K562 (cell line): Measurements from ENCODE around the gene GAL. TPM values are rescaled to one million over a fixed set of nuclear protein-coding genes. Genes with fewer than 3 reads are reported as not detected.

Experiments
- EWSR1 ChIP-seq: fragments of 450-650 bp; IDR thresholded peaks from 2 replicates; pipeline ENCODE4 v1.6.1; 2018; ENCODE audit warnings: borderline replicate concordance, mild to moderate bottlenecking, low read depth, moderate library complexity; ENCODE audit not compliant: partially characterized antibody
- JUNB ChIP-seq: fragments of 450-650 bp; formaldehyde crosslinking; conservative IDR thresholded peaks from 2 replicates; pipeline ENCODE4 v1.4.0; 2020; ENCODE audit warnings: mild to moderate bottlenecking
- PHTF2 ChIP-seq: fragments of 250-450 bp; sonication (Bioruptor Pico); IDR thresholded peaks from 2 replicates; pipeline ENCODE4 v1.5.0; 2021; ENCODE audit warnings: mild to moderate bottlenecking
- RB1 ChIP-seq: fragments of 450-650 bp; IDR thresholded peaks from 2 replicates; pipeline ENCODE4 v1.6.1; 2017; ENCODE audit warnings: low read depth, mild to moderate bottlenecking
- RCOR1 ChIP-seq, 2 experiments: IDR thresholded peaks; 2 replicates each; pipeline ENCODE4 v1.6.1; 2012; ENCODE audit warnings: low read depth in 2 of 2, low read length in 2 of 2, borderline replicate concordance in 1 of 2, improper control_type of control experiment in 1 of 2
- STAT5B ChIP-seq: fragments of 250-450 bp; sonication (Bioruptor Pico); IDR thresholded peaks from 2 replicates; pipeline ENCODE4 v1.8.0; 2021; ENCODE audit warnings: mild to moderate bottlenecking, inconsistent platforms
- ZBTB7A ChIP-seq: IDR thresholded peaks from 2 replicates; pipeline ENCODE4 v1.6.1; 2011; ENCODE audit warnings: low read depth, mild to moderate bottlenecking, low read length, moderate library complexity, borderline replicate concordance; ENCODE audit not compliant: control insufficient read depth
- ZNF212 ChIP-seq: fragments of 450-650 bp; formaldehyde crosslinking; IDR thresholded peaks from 2 replicates; pipeline ENCODE4 v1.4.0; 2020; ENCODE audit warnings: mild to moderate bottlenecking
- ZNF431 ChIP-seq: sonication (generic); formaldehyde crosslinking; IDR thresholded peaks from 2 replicates; pipeline ENCODE4 v1.8.0; 2022; ENCODE audit warnings: mild to moderate bottlenecking, missing genetic modification reagents
- ZNF644 ChIP-seq: fragments of 200-800 bp; sonication (Bioruptor generic); IDR thresholded peaks from 2 replicates; pipeline ENCODE4 v1.6.1; 2016; ENCODE audit warnings: low read depth, missing genetic modification characterization, missing compliant biosample characterization
- polyA plus RNA-seq, 8 experiments: library from polyadenylated mRNA; depleted of rRNA in 4 of 8; stranded (reverse) in 5 of 8; unstranded in 3 of 8; fragments of >200 nt; fragmentation: Nextera tagmentation in 2 of 8; fragmentation: Illumina TruSeq in 1 of 8; extraction: Ambion mirVana in 2 of 8; extraction: Trizol in 1 of 8; gene quantifications; 2 replicates each; pipeline versions ENCODE4 v1.2.1 to v1.2.3, GENCODE V29; 2011 to 2014; ENCODE audit warnings: inconsistent platforms in 1 of 8, missing spikeins in 1 of 8
- total RNA-seq, 7 experiments: library from RNA; depleted of rRNA in 6 of 7; stranded (reverse); fragments of >200 nt in 6 of 7; fragmentation: Illumina TruSeq in 2 of 7; extraction: Trizol in 2 of 7; gene quantifications; 2 replicates each; pipeline versions ENCODE4 v1.2.1 to v1.2.3, GENCODE V29; 2011 to 2021; ENCODE audit warnings: low replicate concordance in 1 of 7
- TF ChIP-seq, protein P1 (sequence below): sonication (generic); formaldehyde crosslinking; IDR thresholded peaks from 2 replicates; pipeline ENCODE4 v1.8.1; 2022; ENCODE audit warnings: missing genetic modification reagents
- TF ChIP-seq, protein P2 (sequence below): fragments of 250-450 bp; sonication (Bioruptor Pico); IDR thresholded peaks from 2 replicates; pipeline ENCODE4 v1.5.0; 2021
- TF ChIP-seq, protein P3 (sequence below): sonication (generic); formaldehyde crosslinking; IDR thresholded peaks from 2 replicates; pipeline ENCODE4 v1.8.0; 2022; ENCODE audit warnings: missing genetic modification reagents, mild to moderate bottlenecking, borderline replicate concordance

The GAL gene
- total and polyA plus RNA-seq, 9 of the 15 experiments (the other 6 are each of a cell fraction or from before 2014, with no cell fraction given), result 10.6 to 119 (median 36.3) TPM

DNA sequence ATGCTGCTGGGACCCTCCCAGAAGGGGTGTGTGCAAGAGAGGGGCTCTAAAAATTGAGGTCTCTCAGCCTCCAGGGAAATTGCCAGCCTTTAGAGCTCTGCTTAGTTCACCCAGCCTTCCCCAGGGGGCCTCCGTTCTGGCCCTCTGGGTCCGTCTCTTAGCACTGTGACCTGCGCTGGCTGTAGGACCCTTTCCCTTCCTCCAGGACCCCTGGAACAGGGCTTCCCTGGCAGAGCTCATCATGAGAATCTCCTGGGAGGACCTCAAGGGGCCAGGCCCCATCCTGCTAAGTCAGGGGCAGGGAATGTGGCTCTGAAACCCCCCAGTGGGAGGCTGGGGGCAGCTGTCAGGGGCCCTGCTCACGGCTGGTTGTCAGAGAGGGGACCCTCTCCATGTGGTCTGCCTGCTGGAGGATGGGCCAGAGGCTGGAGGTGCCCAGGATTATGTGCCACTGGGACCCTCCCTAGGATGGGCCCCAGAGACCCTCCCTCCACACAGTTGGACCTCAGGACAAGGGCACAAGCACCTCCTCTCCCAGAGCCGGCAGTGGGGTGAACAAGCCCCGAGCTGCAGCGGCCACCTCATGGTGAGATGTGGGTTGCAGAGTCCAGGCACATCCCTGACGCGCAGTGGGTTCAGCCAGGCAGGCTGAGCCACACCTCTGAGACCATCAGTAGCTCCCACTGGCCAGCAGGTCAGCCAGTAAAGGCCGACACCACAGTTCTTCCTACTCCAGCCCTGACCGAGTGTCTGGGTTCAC, 27.1 kb upstream of the GAL start (continued):
- TF ChIP-seq ZNF644 (tag) (no peak), RB1 (no peak), ZNF431 (no peak), JUNB (CRISPR knock-in tag) (no peak), RCOR1 (IDR thresholded peaks at IDR 0.05; ENCODE audit: borderline replicate concordance in 1 of 2, low read depth in 2 of 2, low read length in 2 of 2) (no peak), PHTF2 (CRISPR knock-in tag) (no peak), ZNF212 (no peak), STAT5B (CRISPR knock-in tag) (no peak), ZBTB7A (no peak), EWSR1 (no peak)
- TF ChIP-seq, protein P1, sequence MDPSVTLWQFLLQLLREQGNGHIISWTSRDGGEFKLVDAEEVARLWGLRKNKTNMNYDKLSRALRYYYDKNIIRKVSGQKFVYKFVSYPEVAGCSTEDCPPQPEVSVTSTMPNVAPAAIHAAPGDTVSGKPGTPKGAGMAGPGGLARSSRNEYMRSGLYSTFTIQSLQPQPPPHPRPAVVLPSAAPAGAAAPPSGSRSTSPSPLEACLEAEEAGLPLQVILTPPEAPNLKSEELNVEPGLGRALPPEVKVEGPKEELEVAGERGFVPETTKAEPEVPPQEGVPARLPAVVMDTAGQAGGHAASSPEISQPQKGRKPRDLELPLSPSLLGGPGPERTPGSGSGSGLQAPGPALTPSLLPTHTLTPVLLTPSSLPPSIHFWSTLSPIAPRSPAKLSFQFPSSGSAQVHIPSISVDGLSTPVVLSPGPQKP (CRISPR knock-in tag), result no peak
- TF ChIP-seq, protein P2, sequence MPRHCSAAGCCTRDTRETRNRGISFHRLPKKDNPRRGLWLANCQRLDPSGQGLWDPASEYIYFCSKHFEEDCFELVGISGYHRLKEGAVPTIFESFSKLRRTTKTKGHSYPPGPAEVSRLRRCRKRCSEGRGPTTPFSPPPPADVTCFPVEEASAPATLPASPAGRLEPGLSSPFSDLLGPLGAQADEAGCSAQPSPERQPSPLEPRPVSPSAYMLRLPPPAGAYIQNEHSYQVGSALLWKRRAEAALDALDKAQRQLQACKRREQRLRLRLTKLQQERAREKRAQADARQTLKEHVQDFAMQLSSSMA (CRISPR knock-in tag), result no peak
- TF ChIP-seq, protein P3, sequence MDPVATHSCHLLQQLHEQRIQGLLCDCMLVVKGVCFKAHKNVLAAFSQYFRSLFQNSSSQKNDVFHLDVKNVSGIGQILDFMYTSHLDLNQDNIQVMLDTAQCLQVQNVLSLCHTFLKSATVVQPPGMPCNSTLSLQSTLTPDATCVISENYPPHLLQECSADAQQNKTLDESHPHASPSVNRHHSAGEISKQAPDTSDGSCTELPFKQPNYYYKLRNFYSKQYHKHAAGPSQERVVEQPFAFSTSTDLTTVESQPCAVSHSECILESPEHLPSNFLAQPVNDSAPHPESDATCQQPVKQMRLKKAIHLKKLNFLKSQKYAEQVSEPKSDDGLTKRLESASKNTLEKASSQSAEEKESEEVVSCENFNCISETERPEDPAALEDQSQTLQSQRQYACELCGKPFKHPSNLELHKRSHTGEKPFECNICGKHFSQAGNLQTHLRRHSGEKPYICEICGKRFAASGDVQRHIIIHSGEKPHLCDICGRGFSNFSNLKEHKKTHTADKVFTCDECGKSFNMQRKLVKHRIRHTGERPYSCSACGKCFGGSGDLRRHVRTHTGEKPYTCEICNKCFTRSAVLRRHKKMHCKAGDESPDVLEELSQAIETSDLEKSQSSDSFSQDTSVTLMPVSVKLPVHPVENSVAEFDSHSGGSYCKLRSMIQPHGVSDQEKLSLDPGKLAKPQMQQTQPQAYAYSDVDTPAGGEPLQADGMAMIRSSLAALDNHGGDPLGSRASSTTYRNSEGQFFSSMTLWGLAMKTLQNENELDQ (CRISPR knock-in tag), result no peak
